T-helper 1 cell treated with Interleukin-12 subunit alpha and Interleukin-12 subunit beta and Interleukin-4 antibody, amounts not matched to agents 30 ng/mL and 1 ng/mL, for 36 hours (primary cell): ENCODE measurements around the gene SPDYE1. TPM values are rescaled to one million over a fixed set of nuclear protein-coding genes. Genes with fewer than 3 reads are reported as not detected.

Experiments used
- intact Hi-C: fragments of 100-400 bp; cut with micrococcal nuclease; formaldehyde crosslinking; loops from one replicate; pipeline ENCODE4 v1.15.1; 2024
- total RNA-seq: library from RNA; stranded (reverse); gene quantifications from 2 replicates; pipeline ENCODE4 v1.2.3, GENCODE V29; 2022

SPDYE1 gene
- total RNA-seq, 1 donor from 2014 or later, result not detected

GRCh38 chr7:44043902-44044301 is 46.2 kb downstream of the SPDYE1 start:
- intact Hi-C loops, result loop anchor here (2.0 kb wide), 1 partner anchor 79 kb away; the partner anchor contains the start of gene POLD2

- intact Hi-C loops, result loop anchor here (1.0 kb wide), 2 partner anchors 38 to 102 kb away; partner anchors contain the start of gene POLM
These were observed 46.9 kb downstream of the SPDYE1 start, which contains the start of gene DBNL for GRCh38 chr7:44044315-44045225. Gene DBNL, plus strand, starts transcription at chr7:44044702. Its CDS starts 36 bp downstream, at chr7:44044738.

GRCh38 chr7:44045226-44046014 is 47.7 kb downstream of the SPDYE1 start:
- intact Hi-C loops, result loop anchor here (1.0 kb wide), 2 partner anchors 37 to 101 kb away; partner anchors contain the start of gene POLM

GRCh38 chr7:44046321-44047061 is 48.8 kb downstream of the SPDYE1 start:
- intact Hi-C loops, result no loop called here

- intact Hi-C loops, result no loop called here
These were observed 50.5 kb downstream of the SPDYE1 start for GRCh38 chr7:44048031-44048795.

GRCh38 chr7:44050121-44050914 is 52.6 kb downstream of the SPDYE1 start:
- intact Hi-C loops, result no loop called here

GRCh38 chr7:44050915-44051560 is 53.3 kb downstream of the SPDYE1 start:
- intact Hi-C loops, result no loop called here

GRCh38 chr7:44051611-44052220 is 54.0 kb downstream of the SPDYE1 start:
- intact Hi-C loops, result no loop called here

GRCh38 chr7:44052771-44053365 is 55.2 kb downstream of the SPDYE1 start:
- intact Hi-C loops, result no loop called here

- intact Hi-C loops, result no loop called here
These were observed 59.0 kb downstream of the SPDYE1 start for GRCh38 chr7:44056681-44057080.

GRCh38 chr7:44057181-44057848 is 59.6 kb downstream of the SPDYE1 start:
- intact Hi-C loops, result no loop called here

- intact Hi-C loops, result no loop called here
These were observed 60.4 kb downstream of the SPDYE1 start for GRCh38 chr7:44057849-44058758.

- intact Hi-C loops, result no loop called here
These were observed 61.1 kb downstream of the SPDYE1 start for GRCh38 chr7:44058759-44059218.

GRCh38 chr7:44059219-44060090 is 61.8 kb downstream of the SPDYE1 start:
- intact Hi-C loops, result no loop called here
